ENCODE measurements around the gene MRGPRE. TPM values are rescaled to one million over a fixed set of nuclear protein-coding genes. Genes with fewer than 3 reads are reported as not detected.

Gene MRGPRE
- total RNA-seq, 1 experiment from 2014 or later, result not detected

DNA sequence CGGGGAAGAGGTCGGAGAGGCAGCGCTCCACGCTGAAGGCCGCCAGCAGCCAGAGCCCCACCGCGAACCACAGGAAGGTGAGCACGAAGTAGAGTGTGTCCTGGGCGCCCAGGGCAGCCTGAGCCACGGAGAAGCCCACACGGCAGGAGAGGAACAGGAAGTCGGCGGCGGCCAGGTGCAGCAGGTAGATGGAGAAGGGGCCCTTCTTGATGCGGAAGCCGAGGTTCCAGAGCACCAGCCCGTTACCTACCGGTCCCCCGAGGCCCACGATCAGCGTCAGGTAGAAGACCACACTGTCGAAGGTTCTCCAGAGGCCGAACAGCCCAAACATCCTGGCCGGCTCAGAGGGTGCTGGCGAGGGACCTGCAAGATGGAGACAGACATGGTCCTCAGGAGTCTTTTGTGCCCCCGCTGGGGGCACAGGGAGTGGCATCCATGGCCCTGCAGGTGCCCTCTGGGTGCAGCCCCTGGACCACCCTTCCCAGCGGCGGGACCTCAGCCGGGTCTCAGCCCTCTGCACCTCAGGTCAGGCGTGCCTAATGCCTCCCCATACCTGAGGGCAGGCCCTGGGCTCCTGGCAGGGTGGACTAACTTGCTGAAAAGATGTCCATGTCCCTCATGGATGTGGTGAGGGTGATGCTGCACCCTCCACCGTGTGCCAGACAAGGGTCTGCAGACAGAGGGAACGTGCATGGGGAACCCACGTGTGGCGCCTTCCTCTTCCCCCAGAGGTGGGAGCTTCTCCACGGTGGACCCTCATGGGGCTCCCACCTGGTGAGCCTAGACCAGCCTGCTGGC, 13.5 kb downstream of the MRGPRE start, which contains the start of gene MRGPRG:
TSS of gene MRGPRG (minus strand) at position 331 of the 798 bp plus-strand sequence. CDS start at position 331, 0 bp downstream.
- H3K9me3 Mint-ChIP-seq, result peaks cover 4% of the 10 kb centered on the region; the same call in 1 of the 2 replicates
- peak; percentile 28 for DNase-seq (ENCODE audit: low spot score)
- no peak for ATAC-seq
- TF ChIP-seq ZNF263 (CRISPR knock-in tag; IDR thresholded peaks at IDR 0.05; ENCODE audit: low read depth) (no peak), SOX15 (CRISPR knock-in tag; IDR thresholded peaks at IDR 0.05) (no peak), ZNF121 (CRISPR knock-in tag; IDR thresholded peaks at IDR 0.05) (no peak), CBFB (CRISPR knock-in tag; IDR thresholded peaks at IDR 0.05; ENCODE audit: low read depth) (no peak), TCF7 (CRISPR knock-in tag; IDR thresholded peaks at IDR 0.05; ENCODE audit: low read depth) (no peak), IRF2 (CRISPR knock-in tag; IDR thresholded peaks at IDR 0.05; ENCODE audit: borderline replicate concordance, low read depth) (no peak), SP1 (CRISPR knock-in tag; conservative IDR thresholded peaks at IDR 0.05) (no peak), ESRRA (CRISPR knock-in tag; IDR thresholded peaks at IDR 0.05; ENCODE audit: borderline replicate concordance) (no peak), ZNF396 (CRISPR knock-in tag; IDR thresholded peaks at IDR 0.05; ENCODE audit: borderline replicate concordance) (no peak), ZNF423 (CRISPR knock-in tag; IDR thresholded peaks at IDR 0.05) (no peak), ZNF138 (CRISPR knock-in tag; conservative IDR thresholded peaks at IDR 0.05) (no peak), NFE2L1 (CRISPR knock-in tag; IDR thresholded peaks at IDR 0.05) (no peak), NR1H2 (CRISPR knock-in tag; IDR thresholded peaks at IDR 0.05) (no peak)
- TF ChIP-seq, protein P1, sequence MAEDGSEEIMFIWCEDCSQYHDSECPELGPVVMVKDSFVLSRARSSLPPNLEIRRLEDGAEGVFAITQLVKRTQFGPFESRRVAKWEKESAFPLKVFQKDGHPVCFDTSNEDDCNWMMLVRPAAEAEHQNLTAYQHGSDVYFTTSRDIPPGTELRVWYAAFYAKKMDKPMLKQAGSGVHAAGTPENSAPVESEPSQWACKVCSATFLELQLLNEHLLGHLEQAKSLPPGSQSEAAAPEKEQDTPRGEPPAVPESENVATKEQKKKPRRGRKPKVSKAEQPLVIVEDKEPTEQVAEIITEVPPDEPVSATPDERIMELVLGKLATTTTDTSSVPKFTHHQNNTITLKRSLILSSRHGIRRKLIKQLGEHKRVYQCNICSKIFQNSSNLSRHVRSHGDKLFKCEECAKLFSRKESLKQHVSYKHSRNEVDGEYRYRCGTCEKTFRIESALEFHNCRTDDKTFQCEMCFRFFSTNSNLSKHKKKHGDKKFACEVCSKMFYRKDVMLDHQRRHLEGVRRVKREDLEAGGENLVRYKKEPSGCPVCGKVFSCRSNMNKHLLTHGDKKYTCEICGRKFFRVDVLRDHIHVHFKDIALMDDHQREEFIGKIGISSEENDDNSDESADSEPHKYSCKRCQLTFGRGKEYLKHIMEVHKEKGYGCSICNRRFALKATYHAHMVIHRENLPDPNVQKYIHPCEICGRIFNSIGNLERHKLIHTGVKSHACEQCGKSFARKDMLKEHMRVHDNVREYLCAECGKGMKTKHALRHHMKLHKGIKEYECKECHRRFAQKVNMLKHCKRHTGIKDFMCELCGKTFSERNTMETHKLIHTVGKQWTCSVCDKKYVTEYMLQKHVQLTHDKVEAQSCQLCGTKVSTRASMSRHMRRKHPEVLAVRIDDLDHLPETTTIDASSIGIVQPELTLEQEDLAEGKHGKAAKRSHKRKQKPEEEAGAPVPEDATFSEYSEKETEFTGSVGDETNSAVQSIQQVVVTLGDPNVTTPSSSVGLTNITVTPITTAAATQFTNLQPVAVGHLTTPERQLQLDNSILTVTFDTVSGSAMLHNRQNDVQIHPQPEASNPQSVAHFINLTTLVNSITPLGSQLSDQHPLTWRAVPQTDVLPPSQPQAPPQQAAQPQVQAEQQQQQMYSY (CRISPR knock-in tag; IDR thresholded peaks at IDR 0.05), result no peak
- TF ChIP-seq, protein P2, sequence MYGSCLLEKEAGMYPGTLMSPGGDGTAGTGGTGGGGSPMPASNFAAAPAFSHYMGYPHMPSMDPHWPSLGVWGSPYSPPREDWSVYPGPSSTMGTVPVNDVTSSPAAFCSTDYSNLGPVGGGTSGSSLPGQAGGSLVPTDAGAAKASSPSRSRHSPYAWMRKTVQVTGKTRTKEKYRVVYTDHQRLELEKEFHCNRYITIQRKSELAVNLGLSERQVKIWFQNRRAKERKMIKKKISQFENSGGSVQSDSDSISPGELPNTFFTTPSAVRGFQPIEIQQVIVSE (CRISPR knock-in tag; IDR thresholded peaks at IDR 0.05; ENCODE audit: borderline replicate concordance), result no peak
- TF ChIP-seq, protein P3, sequence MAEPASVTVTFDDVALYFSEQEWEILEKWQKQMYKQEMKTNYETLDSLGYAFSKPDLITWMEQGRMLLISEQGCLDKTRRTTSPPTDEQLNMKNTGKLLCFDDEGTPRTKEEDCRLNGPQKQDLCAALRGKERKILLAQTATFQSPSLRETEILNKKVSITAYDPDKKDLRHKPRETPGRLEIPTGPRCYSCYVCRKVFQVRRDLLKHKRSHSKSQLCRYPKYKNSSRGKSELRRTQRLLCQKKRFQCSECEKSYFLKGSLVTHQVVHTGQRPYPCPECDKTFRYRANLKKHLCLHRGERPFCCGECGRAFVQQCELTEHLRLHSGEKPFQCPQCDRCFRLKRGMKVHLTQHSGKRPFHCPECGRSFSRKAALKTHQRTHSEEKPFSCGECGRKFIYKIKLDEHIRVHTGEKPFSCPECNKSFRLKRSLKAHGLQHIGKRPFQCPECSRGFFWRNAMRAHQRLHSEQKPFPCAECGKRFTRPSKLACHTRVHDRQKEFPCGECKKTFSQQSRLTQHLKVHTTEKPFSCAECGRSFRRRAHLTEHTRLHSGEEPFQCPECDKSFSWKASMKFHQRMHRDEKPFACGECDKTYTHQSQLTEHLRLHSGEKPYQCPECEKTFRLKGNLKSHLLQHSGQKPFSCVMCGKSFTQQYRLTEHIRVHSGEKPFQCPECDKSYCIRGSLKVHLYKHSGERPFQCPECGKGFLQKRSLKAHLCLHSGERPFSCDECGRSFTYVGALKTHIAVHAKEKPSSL (CRISPR knock-in tag; conservative IDR thresholded peaks at IDR 0.05), result no peak
- TF ChIP-seq, protein P4, sequence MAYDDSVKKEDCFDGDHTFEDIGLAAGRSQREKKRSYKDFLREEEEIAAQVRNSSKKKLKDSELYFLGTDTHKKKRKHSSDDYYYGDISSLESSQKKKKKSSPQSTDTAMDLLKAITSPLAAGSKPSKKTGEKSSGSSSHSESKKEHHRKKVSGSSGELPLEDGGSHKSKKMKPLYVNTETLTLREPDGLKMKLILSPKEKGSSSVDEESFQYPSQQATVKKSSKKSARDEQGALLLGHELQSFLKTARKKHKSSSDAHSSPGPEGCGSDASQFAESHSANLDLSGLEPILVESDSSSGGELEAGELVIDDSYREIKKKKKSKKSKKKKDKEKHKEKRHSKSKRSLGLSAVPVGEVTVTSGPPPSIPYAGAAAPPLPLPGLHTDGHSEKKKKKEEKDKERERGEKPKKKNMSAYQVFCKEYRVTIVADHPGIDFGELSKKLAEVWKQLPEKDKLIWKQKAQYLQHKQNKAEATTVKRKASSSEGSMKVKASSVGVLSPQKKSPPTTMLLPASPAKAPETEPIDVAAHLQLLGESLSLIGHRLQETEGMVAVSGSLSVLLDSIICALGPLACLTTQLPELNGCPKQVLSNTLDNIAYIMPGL (CRISPR knock-in tag; IDR thresholded peaks at IDR 0.05), result no peak
- TF ChIP-seq, protein P5, sequence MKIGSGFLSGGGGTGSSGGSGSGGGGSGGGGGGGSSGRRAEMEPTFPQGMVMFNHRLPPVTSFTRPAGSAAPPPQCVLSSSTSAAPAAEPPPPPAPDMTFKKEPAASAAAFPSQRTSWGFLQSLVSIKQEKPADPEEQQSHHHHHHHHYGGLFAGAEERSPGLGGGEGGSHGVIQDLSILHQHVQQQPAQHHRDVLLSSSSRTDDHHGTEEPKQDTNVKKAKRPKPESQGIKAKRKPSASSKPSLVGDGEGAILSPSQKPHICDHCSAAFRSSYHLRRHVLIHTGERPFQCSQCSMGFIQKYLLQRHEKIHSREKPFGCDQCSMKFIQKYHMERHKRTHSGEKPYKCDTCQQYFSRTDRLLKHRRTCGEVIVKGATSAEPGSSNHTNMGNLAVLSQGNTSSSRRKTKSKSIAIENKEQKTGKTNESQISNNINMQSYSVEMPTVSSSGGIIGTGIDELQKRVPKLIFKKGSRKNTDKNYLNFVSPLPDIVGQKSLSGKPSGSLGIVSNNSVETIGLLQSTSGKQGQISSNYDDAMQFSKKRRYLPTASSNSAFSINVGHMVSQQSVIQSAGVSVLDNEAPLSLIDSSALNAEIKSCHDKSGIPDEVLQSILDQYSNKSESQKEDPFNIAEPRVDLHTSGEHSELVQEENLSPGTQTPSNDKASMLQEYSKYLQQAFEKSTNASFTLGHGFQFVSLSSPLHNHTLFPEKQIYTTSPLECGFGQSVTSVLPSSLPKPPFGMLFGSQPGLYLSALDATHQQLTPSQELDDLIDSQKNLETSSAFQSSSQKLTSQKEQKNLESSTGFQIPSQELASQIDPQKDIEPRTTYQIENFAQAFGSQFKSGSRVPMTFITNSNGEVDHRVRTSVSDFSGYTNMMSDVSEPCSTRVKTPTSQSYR (CRISPR knock-in tag; IDR thresholded peaks at IDR 0.05), result no peak
- H3K4me3 Mint-ChIP-seq, result no peak within 1 kb of the TSS
- H3K4me1 Mint-ChIP-seq, result peaks cover 42% of the 10 kb centered on the region
- ChIA-PET CTCF (interaction anchor here (0.9 to 1.8 kb wide), 8 partner anchors 16 to 127 kb away, joined by 3 to 10 read pairs (median 4); no protein-coding TSS in a partner anchor), POLR2A (no interaction called here)
- no peaks in the 10 kb centered on the region; the same call in 1 of the 2 replicates for H3K27me3 Mint-ChIP-seq (ENCODE audit: low read depth)
- no peak within 1 kb of the TSS for H3K27ac Mint-ChIP-seq
- H3K36me3 Mint-ChIP-seq, result no peaks in the 10 kb centered on the region

Measured in WTC11 (cell line).